RPMI8226 (cell line): ENCODE measurements around the gene ESYT1.
A peak's percentile ranks its signal among the peaks of the same experiment; 100 is the strongest.

ENCODE experiments used
- DNase-seq: peaks from one replicate; pipeline ENCODE4 v3.0.0-alpha.2; 2015

Gene ESYT1

DNA sequence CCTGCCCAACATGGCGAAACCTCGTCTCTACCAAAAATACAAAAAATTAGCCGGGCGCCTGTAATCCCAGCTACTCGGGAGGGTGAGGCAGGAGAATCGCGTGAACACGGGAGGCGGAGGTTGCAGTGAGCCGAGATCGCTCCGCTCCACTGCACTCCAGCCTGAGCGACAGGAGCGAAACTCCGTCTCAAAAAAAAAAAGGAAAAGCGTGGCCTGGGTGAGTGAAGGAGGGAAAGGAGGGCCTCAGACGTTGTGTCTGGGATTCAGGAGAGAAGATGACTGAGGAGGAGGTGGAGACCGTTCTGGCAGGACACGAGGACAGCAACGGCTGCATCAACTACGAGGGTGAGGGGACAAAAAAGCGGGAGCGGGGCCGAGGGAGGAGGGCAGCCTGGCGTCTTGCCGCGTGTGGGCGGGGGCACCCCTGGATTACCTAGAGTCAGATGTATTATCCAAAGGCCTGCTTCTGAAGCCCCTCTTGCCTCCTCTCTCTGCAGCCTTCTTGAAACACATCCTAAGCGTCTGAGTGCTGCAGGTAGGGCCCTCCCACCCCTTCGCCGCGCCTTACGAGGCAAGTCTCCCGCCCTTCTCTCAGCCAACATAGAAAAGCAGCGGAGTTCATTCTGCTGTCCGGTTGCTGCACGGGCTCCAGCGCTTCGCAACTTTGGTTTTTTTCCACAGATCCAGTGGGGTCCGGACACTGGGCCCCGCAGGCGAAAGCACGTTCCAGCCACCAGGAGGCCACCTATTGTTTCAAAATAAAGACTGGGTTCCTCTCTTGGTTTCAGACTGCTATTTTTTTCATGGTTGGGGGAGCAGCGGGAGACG lies 29.3 kb downstream of the ESYT1 start:
- DNase-seq, result peak; percentile 90

- DNase-seq, result peak; percentile 98
These were observed 30.2 kb downstream of the ESYT1 start, which contains the start of gene MYL6 for GRCh38 chr12:56158029-56158925. MYL6 (plus strand) TSS chr12:56158359; CDS start chr12:56158402, 43 bp downstream.

DNA sequence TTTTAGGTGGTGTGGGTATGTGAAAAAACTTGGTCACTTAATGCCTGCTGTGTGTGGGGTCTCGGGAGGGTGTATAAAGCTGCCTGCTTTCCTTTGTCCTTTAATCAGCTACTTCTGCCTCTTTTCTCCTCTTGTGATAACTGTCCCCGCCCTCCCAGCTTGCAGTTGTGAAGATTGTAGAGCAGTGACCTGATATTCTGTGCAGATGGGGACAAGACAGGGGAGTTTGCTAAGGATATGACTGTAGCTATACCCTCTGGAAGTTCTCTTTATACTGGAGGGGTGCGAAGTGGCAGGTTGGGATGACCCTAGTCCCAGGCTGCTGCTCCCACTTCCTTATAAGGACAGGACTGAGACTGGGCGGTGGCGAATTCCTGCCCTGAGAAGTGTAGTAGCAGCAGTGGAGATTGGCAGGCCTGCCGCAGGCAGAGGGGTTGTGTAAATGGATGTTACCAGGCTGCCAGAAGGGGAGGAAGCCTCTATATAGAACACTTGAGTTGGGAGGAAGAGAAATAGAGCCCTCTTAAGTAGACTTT lies 30.9 kb downstream of the ESYT1 start:
- peak; percentile 33 for DNase-seq

DNA sequence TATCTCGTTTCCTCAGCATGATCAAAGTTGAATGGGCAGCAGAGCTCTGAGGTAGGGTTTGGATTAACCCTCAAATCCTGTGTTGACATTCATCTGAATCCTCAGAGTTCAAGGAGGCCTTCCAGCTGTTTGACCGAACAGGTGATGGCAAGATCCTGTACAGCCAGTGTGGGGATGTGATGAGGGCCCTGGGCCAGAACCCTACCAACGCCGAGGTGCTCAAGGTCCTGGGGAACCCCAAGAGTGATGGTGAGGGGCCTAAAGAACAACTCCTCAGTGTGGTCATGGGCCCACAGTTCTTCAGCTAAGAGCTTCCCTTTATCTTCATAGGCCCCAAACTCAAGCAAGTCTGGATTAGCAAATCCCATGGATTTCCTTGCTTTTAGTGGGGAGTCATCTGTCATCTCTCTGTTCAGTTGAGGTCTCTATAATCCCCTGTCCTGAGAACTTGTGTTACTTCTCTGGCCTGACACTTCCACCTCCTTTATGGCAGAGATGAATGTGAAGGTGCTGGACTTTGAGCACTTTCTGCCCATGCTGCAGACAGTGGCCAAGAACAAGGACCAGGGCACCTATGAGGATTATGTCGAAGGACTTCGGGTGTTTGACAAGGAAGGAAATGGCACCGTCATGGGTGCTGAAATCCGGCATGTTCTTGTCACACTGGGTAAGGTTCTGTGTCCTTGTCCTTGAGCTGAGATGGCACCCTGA lies 31.6 kb downstream of the ESYT1 start:
- no peak for DNase-seq

DNA sequence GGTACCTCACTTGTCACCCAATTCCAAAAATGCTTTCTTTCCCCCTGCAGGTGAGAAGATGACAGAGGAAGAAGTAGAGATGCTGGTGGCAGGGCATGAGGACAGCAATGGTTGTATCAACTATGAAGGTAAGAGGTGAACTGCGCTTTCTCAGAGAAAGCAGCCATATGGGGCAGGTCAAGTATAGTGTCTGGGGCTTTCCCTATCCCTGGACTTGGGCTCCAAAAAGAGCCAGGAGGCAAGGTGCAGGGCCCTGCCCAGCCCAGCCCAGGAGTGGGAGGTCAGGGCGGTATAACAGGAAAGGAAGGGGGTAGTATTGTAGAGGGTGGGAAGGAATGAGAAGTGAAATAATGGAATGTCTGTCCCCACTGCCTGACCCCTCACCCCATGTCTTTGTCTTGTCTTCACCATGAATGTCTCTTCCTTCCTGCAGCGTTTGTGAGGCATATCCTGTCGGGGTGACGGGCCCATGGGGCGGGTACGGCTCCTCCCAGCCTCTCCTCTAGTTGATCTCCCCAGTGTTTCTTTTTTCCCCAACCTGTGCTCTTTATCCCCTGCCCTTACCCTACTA lies 32.2 kb downstream of the ESYT1 start:
- no peak for DNase-seq

DNA sequence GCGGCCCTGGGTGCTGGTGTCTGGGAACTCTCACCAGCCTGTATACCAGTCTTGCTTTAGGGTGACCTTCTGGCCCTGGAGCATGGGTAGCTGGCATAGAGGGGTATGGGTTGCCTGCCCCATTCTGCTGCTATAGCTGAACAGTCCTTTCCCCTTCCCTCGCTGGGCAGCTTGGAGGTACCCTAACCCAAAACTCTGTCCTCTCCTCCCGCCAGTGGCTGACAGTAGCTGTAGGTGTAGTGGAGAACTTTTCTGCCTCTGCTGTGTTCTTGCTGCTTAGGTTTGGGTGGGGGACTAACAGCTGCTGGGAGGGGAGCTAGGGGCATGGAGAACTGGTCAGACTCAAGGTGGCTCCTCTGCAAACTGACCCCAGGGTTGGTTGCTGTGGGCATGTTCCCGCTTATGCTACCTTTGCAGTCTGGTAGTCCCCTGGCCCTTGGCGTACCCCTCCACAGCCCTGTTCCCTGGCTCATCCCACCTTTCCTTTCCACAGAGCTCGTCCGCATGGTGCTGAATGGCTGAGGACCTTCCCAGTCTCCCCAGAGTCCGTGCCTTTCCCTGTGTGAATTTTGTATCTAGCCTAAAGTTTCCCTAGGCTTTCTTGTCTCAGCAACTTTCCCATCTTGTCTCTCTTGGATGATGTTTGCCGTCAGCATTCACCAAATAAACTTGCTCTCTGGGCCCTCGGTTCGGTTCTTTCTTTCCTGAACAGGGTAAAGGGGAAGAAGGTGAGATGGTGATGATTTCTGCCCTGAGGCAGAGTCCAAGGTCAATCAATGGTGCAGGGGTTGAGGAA lies 33.0 kb downstream of the ESYT1 start:
- DNase-seq, result no peak

DNA sequence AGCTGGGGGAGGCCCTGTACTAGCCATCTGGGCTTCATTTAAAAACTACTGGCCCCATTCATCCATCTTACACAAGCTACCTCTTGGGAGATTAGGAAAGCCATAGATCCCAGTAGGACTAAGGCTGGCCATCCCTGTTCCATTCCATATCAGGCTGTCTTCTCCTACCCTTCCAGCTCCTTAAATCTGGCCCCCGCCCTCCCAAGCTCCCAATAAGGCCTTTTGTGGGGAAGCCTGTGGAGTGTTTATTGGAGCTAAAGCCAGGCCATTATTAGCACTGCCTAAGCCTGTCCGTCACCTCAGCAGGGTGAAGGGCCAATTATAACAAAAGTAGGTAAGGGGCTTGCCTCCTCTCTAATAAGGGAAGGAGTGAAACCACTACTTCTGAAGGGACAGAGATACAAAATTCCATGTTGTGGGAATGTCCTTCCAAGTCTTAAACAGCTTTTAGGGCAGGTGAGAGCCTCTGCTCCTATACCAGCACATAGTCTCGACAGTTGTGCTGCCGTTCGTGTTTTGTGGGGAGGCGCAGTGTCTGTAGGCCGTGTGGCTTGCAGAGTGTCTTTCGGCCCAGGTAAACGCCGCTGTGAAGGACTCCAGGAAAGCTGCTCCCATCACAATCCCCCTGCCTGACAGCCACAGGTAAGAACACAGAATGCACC lies 33.8 kb downstream of the ESYT1 start:
- no peak for DNase-seq

GRCh38 chr12:56162468-56163290 lies 34.6 kb downstream of the ESYT1 start:
- no peak for DNase-seq

GRCh38 chr12:56163533-56164344 lies 35.7 kb downstream of the ESYT1 start:
- DNase-seq, result no peak

- no peak for DNase-seq
These were observed 36.3 kb downstream of the ESYT1 start for GRCh38 chr12:56164345-56164729.

DNA sequence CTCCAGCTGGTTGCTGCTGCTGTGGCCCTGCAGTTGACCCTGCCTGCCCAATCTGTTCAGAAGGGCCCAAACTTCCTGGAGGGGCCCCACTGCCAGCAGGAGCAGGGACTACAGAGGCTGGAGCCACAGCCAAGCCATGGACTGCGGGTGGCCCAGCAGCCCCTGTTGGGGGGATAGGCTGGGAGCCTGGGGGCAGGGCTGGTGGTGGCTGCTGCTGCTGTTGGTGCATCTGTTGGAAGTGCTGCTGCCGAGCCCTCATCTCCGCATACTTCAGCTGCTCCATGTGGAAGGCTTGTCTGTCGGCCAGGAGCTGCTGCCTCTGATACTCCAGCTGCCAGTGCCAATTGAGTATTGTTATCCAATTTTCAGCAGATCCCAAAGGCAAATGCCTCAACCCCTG lies 37.3 kb downstream of the ESYT1 start:
- DNase-seq, result no peak

- DNase-seq, result no peak
These were observed 41.2 kb downstream of the ESYT1 start for GRCh38 chr12:56169229-56169759.

DNA sequence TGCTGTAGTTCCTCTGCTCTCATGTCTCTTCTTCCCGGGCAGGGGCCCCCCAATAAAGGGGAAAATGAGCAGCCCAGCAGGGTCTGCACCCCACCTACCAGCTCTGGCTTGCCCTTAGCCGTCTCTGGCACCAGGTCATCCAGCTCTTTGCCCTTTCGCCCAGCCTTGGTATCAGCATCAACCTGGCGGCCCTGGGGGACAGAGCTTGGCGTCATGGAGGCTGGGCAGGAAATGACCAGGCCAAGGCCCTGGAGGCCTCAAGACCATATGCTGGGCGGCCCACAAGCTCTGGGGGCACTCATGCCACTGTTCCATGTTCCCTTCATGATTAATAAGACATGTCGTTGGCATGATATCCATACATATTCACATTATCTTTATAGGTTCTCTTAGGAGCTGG lies 44.8 kb downstream of the ESYT1 start:
- DNase-seq, result no peak

- DNase-seq, result no peak
These were observed 50.3 kb downstream of the ESYT1 start for GRCh38 chr12:56178347-56178746.

GRCh38 chr12:56186957-56187356 lies 58.9 kb downstream of the ESYT1 start:
- DNase-seq, result no peak

DNA sequence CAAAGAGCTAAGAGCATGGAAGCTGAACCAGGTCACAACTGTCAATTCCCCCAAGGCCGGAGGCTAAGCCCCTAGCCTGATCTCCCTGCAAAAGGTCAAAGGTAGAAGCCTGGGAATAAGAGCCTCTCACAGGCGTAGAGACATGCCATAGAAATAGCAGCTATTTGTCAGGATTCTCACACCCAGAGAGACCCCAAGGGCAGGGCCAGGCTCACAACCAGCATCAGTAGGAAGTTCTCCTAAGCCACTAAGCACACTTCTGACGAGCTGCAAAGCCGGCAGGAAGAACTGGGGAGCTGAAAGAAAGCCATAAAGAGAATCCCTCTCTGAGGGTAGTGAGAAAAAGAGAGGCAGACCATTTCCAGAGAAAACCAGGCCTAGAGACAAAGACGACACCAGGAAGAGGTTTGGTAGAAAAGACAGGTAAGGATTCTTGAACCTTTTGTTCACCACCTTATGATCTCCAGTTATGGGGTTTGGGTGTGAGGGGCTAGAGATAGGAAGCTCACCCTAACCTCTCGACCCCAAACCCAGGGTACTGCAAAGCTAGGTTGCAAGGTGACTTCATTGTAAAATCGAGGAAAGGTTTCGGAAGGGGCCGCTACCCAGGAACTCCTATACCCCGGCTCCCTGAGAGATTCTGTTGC lies 60.2 kb downstream of the ESYT1 start:
- DNase-seq, result no peak

DNA sequence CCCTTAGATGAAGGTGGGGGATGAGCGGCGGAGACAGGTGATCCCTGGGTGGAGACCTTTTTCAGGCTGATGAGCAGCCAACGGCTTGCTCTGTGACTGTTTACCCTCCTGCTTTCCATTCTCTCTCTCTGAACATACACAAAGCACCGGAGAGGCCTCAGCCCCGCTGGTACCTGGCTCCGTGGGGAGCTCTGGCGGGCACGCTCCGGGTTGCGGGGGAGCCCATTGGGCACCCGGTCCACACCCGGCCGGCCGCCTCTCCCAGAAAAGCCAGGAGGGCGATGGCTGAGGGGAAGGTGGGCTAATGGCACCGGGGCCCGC lies 60.7 kb downstream of the ESYT1 start:
- DNase-seq, result peak; percentile 30

GRCh38 chr12:56189099-56189917 lies 61.2 kb downstream of the ESYT1 start, which contains the start of gene SMARCC2:
SMARCC2 (minus strand) TSS chr12:56189483; CDS start chr12:56189461, 22 bp downstream.
- peak; percentile 91 for DNase-seq
